NCI-H2081 treated with DMSO at 0.1 percent for 48 hours (cell line): Measurements from ENCODE around the gene PNCK.
"Not testable (repeated sequence)": the region's sequence is repeated elsewhere in the genome, so short reads cannot be mapped to it uniquely, and the experiment has no call there.

Source experiments
- DNase-seq: peaks from one replicate; lab custom pipeline; 2025; lab: John Stamatoyannopoulos, UW

Gene PNCK

DNA sequence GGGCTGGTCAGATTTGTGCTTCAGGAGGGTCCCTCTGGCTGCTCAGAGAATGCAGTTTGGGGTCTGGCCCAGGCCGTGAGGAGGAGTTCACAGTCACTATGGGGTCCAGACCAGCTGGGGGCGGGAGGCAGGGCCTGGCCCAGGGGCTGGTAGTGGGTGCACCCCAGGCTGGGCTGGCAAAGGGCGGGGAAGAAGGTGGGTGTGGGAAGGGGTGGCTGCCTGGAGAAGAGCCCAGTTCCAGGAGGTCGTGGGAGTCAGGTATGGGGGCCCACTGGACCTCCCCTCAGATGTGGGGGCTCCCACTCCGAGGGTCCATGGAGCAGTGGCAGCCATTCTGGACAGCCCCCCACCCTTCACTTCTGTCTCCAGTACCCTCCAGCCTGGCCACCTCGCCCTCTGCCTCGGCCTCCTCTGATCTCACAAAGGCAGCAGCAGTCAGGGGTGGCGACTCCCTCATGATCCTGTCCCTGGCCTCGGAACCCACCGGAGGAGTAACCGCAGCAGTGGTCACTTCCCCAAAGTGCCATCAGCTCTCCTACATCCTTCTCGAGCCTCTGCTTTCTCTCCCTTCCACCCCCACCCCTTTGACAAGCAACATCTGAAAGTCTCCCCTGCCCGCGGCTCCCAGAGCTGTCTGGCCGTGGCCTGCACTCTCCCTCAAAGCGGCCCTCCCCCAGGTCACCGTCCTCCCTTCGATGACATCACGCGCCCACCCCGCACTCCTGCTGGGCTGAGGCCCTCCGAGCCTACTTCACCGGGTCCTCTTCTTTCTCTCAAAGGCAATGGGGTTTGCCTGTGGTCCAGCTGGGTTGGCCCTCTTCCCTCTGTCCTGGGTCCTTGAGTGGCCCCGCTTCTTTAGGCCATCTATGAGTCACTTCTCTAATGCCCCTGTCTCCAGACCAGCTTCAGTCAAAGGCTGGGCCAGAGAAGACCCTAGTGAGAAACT, 12.4 kb upstream of the PNCK start:
- no peak for DNase-seq

DNA sequence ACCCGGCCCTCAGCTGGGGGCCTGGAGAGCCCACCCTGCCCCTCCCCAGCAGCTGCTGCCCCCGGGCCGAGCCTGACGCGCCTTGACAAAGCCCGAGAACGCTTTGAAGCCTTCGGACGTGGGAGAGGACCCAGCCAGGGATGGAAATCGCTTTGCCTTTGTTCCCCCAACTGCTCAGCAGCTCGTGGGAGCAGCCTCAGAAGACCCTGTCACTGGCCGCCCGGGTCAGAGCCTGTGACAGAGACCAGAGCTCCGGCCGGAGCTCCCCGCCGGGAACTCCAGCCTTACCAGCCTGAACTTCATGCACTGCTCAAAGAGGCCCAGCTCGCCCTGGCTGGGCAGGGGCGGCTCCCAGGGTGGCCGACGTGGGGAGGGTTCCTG, 11.5 kb upstream of the PNCK start:
- DNase-seq = no peak

DNA sequence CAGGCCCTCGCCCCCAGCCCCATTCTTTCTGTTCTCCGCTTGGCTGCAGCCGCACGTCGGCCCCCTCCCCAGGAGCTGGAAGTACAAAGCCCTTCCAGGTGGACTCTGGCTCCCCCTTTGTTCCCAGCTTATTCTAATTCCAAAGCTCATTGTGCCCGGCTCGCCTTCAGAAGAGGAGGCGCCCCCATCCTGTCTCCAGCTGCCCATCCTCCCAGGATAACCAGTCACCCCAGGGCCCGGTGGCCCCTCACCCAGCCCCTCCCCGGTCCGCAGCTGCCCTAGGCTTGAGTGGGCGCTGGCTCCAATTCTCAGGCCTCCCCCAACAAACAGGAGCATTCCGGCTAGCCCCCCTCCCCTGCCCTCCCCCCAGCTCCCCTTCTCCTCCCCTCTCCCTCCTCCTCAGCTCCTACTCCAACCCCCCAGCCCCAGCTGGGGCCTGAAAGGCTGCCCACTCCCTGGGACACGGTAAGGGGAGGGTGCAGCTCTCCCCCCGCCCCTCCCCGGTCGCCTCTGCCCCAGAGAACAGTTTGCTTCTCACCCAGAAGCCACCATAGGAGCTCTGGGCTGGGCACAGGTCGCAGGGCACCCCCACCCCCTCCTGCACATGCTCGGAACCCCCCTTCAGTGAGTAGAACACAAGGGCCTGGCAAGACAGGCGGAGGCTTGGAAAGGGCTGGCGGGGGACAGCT, 11.0 kb upstream of the PNCK start:
- no peak for DNase-seq

DNA sequence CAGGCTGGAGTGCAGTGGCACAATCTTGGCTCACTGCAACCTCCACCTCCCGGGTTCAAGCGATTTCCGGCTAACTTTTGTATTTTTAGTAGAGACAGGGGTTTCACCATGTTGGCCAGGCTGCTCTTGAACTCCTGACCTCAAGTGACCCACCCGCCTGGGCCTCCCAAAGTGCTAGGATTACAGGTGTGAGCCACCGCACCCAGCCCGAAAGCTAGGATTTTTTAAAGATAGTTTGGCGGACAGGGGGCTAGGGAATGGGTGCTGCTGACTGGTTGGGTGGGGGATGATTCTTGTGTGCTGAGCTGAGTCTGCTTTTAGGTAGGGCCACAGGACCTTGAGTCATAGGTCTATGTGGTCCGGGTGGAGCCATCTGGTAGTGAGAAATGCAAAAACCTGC, 9.9 kb upstream of the PNCK start:
- not testable (repeated sequence) for DNase-seq

DNA sequence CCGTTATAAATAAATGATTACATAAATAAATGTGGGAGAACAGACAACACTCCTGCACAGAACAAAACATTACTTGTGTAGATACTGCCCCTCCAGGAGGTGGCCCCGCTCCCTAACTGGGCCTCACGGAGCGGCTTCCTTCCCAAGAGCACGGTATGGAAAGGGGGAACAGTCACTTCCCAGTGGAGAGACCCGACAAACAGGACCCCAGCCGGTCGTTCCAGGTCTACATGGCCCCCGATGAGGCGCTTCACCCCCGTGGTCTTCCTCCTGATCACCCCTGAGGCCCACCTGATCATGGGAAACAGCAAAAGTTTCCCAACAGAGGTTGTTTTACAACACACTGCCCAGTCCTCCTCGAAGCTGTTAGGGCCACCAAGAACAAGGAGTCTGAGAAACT, 7.6 kb upstream of the PNCK start:
- DNase-seq = no peak

DNA sequence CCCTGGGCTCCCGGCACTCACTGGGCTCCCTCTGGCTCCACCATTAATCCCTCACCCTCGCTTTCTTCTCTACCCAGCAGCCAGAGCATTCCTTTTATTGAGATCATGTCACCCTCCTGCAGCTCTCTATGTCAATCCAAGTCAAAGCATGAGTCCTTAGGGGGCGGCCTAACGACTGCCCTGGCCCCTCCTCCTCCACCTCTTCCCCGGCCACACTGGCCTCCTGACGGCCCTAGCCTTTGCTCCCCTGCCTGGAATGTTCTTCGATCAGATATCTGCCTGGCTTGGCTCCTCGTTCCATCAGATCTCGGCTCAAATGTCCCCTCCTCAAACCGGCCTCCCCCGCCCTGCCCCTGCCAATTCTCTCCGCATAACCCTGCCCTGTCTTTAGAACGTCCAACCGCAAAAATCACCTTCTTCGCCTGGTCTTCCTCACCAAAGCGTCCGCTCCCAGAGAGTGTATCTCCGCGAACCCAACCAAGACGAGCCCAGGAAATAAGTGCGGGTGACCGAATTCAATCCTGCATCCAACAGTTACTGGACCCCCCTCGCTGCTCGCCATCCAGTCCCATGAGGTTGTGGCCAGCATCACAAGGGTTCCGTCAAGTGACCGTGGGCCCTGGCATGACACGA, 722 bp upstream of the PNCK start:
- DNase-seq = no peak

DNA sequence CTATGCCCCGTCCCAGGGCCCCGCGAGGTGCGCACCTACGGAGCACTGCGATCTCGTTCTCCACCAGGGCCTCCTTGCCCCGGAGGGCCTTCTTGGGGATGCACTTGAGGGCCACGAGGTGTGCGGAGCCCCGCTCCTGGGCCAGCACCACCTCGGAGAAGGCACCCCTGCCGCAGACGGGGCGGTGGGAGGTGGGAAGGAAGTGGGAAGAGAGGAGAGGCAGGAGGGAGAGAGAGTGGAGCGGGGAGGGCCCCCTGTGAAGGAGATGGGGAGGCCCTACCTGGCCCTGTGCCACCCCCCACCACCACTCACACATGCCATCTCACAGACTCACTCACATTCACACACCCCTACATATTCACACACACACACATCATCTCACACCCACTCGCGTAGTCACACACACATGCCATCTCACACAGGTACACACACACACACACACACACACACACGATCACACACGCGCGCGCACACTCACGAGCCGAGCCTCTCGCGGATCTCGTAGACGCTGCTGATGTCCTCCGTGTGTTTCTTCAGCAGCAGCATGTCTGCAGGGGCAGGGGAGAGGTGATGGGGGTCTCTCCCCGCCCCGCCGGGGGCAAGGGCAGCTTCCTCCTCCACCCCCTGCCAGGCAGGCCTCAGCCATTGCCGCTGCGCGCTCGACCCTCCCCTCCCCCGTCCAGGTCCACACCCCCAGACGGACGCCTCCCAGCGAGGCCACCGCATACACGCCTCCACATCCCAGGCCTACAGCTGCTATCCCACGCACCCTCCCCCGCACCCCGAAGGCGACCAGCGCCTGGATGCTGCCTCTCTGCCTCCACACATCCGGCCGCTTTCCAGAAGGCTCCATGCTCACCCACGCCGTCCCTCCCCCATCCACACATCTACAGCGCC, 834 bp downstream of the PNCK start:
- DNase-seq = no peak

DNA sequence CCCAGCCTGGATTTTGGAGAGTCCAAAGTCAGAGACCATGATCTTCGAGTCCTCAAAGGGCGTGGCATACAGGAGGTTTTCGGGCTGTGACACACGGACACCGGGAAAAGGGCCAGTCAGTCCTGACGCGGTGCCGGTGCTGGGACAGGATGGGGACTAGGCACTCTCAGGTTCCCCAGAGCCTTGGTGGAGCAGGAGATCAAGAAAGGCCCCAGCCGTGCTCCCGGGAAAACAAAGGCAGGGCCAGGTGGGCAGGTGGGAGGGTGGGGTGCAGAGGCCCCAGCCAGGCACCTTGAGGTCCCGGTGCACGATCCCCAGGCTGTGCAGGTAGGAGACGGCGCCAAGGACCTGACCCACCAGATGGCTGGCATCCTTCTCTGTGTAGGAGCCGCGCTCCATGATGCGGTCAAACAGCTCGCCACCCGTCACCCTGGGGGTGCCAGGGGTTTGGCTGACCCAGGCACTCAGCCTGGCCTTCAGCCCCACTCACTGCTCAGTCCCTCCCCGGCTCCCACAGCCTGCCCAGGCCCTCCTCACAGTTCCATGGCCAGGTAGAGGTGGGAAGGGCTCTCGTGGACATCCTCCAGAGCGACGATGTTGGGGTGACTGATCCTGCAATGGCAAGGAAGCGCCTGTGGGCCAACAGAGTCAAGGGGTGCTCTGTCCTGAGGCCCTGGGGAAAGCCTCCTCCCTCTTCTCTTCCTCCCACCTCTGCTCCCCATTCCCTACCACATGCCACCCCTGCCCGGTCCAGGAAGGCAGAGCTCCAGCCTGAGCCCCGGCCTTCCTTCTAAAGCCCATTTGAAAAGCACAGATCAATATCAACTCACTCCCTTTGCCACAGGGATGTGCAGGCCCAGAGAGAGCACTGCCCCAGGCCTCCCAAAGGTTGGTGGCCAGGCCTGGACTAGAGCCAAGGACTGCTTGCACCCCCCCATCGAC, 1.8 kb downstream of the PNCK start:
- DNase-seq = no peak

DNA sequence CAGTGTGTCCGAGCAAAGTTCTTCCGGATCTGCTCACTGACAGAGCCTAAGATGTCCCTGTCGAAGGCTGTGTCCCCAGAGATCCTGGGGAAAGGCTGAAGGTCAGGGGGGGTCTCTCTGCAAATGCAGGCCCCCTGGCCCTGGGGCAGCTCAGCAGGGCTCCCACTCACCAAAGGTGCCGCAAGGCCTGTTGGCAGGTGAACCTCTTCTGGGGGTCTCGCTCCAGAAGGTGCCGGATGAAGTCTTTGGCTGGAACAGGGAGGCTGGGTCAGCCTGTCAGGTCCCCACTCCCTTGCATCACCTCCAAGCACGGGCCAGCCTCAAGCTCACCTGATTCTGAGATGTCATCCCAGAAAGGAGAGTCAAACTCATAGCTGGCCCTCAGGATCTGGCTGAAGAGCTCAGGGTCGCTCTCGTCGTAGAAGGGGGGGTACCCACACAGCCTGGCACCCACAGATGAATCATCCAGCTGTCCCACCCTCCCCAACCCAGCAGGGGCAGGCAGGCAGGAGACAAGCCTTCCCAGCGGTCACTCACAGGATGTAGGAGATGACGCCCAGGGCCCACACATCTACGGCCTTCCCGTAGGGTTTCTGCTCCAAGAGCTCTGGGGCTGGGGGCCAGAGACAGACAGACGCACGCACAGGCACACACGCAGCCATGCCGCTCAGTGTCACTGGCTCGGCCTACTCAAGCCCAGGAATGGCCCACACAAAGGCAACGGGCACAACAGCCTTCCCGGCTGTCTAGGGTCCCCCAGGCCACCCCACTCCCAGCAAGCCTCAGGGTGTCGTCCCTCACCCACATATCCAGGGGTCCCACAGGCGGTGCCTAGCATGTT, 2.6 kb downstream of the PNCK start:
- DNase-seq = no peak

DNA sequence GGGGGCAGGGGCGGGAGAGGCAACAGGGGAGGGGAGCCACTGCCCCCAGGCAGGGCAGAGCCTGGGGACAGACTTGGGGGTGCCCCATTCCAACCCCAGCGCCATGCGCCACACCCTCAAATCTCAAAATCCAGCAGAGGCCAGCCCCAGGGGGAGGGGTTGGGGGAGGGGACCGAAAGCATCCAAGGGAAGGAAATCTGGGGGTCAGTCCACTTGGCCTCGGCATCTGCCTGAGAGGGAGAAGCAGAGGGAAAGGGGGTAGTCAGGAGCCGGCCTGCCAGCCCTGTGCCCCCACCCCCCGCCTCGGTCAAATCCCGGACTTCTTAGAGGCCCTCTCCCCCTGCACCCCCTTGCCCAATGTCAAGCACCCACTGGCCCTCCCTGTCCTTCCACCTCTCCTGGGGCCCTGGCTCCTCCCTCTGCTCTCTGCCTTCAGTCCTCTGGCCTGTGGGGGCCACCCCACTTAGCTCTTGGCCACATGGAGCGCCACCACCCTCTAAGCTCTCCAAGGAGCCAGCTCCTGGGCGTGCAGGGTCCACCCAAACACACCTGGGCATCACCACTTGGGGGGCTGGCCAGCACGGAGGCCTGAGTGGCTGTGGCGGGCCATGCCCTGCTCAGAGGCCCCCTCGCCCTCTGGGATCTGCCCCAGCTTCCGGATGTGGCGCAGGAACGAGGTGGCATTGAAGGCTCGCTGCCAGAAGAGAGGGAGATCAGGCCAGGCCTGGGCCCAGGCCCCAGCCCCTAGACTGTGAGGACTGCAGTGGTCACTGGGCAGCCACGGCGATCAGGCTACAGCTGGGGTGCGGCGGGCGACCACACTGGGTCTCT, 3.5 kb downstream of the PNCK start:
- DNase-seq = no peak

DNA sequence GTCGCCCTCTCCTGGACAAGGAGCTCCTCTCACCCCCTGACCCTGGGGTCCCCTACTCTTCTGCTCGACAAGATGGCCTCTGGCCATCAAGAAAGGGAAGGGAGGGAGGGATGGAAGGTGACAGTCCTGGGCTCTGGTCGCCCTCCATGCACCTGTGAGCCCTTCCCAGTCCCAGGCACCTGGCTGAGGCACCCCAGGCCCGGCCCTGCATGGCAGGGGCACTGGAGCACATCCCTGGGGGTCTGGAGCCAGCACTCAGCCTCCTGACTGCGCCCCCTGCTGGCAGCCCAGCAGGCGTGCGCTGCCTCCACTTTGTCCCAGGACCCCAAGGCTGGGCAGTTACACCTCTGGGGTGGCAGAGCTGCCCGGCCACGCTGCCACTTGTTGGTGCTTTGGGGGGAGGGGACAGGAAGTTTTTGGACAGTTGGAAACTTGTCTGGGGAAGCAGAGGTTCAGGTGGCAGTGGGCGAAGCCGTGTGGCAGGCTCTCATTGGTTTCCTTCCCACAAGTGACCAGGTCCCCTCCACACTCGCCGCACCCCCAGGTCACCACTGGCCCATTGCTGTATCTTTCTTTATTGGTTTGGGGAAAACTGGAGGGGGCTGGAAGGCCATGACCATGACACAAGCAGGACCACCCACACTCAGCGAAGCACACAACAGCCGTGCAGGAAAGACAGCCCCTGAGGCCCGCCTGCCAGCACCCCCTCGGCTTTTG, 4.3 kb downstream of the PNCK start:
- DNase-seq = no peak

DNA sequence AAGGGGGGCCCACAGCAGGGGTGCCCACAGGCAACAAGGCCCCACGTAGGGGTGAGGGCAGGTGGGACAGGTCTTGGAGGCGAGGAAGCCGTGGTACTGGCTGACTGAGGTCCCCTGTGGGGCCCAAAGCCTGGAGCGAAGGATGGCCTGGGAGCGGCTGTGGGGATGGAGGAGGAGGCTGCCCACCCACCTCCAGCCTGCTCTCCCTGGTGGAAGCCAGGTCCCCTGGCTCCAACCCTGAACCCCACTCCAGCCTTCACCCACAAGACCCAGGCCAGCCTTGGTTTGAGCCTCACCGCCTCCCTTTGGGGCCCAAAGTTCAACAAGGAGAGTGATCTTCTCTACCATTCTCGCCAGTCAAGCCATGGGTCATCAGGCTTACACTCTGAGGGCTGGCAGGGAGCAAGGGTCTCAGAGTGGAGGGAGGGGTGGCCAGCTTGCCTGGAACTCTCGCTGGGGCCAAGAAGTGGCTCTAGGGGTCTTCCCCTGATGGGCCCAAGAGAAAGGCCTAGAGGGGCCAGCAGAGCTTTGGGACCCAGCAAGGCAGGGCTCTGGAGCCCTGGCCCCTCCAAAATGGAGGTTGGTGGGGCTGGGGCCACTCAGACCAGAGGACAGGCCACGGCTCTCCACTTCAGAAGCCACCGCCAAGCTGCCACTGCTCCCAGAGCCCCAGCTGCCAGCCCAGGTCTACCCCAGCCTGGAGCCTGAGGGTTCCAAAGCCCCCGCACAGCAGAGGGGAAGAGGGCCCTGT, 5.0 kb downstream of the PNCK start:
- DNase-seq = no peak

DNA sequence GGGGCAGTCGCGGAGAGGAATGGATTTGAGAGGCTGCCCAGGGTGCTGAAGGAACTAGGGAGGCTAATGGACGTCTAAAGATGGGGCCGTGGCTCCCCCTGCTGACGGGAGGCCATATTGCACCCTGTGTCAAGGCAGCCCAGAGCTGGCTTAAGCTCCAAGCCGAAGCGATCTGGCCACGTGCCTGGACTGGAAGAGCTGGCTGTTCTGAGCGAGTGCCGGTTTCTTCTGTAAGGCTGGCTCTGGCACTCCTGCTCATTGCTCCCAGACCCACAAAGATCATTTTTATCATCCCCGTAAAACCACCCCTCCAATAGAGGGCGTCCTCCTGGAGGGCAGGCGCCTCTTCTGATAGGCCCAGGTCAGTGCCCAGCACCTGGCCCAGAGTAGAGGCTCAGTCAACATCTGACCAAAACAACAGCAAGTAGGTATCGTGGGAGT, 5.6 kb downstream of the PNCK start:
- no peak for DNase-seq

DNA sequence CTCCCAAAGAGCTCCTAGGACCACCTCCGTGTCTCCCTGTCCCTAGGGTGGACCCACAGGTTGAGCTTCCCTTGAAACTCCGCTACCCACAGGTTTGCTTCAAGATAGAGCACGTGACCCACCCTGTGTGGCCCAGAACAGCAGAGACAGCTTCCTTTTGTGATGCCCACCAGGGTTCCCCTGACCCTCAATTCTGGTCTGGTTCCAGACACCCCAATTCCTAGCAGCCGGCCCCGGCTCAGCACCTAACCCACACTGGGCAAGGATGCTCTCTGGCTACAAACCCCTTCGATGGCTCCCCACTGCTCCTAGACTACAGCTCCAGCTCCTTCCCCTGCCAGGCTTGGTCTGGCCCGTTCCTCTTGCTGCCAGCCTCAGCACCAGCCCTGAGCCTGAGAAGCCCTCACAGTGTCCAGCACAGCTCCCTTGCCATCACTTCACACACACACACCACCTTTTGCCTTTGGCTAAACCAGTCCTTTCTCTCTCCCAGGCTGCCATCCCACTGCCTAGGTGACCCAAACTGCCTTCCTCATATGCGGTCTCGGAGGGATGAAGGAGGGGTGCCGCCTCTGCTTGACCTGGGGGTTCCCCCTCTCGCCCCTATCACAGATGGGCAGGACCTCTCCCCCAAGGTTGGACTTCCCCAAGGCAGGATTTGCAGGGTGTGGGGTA, 6.2 kb downstream of the PNCK start:
- DNase-seq = no peak

DNA sequence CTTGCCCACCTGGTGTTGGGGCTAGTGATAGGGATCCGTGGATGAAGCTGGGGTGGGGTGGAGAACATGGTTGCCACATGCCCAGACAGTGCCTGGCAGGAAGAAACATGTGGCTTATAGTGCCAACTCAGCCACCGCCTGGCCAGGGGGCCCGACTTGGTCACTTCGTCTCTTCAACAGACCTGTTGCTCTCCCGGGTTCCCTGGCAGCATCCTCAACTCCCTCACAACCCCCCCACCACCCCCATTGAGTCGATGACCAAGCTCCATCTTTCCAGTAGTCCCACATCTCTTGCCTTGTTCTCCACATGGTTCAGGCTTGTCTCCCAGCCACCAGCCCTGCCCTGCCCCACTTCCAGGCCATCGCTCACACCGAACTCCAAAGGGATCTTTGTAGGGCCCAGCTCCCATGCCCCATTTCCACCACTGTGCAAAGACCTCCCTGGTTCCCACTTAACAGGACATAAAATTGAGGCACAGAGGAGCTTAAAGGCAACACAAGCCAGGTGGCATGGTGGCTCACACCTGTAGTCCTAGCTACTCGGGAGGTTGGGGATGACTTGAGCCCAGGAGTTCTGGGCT, 7.8 kb downstream of the PNCK start:
- no peak for DNase-seq

DNA sequence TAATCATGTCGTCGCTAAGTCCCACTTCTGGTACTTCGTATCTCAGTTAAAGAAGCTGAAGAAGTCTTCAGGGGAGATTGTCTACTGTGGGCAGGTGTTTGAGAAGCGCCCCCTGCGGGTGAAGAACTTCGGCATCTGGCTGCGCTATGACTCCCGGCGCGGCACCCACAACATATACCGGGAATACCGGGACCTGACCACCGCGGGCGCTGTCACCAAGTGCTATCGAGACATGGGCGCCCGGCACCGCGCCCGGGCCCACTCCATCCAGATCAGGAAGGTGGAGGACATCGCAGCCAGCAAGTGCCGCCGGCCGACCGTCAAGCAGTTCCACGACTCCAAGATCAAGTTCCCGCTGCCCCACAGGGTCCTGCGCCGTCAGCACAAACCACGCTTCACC, 11.3 kb downstream of the PNCK start:
- no peak for DNase-seq

DNA sequence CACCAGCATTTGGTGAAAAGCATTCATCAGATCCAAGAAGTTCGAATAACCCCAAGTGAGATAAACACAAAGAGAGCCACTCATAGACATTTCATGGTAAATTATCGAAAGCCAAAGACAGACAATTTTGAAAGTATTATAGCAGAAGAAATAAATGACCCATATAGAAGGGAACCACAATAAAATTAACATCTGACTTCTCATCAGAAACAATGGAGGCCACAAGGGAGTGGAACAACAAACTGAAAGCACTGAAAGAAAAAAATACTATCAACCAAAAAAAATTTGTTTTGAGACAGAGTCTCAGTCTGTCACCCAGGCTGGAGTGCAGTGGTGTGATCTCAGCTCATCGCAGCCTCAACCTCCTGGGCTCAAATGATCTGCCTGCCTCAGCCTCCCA, 14.3 kb downstream of the PNCK start:
- DNase-seq = no peak
